Stomach (tissue), 9 donors: Measurements from ENCODE around the gene HNRNPLL. TPM values are rescaled to one million over a fixed set of nuclear protein-coding genes. Genes with fewer than 3 reads are reported as not detected.

Experiments
- DNase-seq, 2 donors: peaks; one replicate each; pipeline versions ENCODE4 v3.0.0 to v3.0.0-alpha.2; 2013 to 2019
- H3K27ac ChIP-seq, 5 donors: fragments of 200-600 bp in 4 of 5; sonication (generic) in 4 of 5; one replicate each; pipeline ENCODE4 v1.5.1; 2013 to 2019; ENCODE audit warnings: mild to moderate bottlenecking in 1 of 5, moderate library complexity in 1 of 5
- H3K27me3 ChIP-seq, 3 donors: fragments of 200-600 bp; sonication (generic); one replicate each; pipeline ENCODE4 v1.5.1; 2017 to 2019; ENCODE audit warnings: mixed run types in 1 of 3
- H3K36me3 ChIP-seq, 4 donors: fragments of 200-600 bp; sonication (generic); 1 replicate in 3 of 4; 2 replicates in 1 of 4; pipeline ENCODE4 v1.5.1; 2016 to 2019
- H3K4me1 ChIP-seq, 4 donors: fragments of 200-600 bp; sonication (generic); one replicate each; pipeline ENCODE4 v1.5.1; 2016 to 2019
- H3K4me3 ChIP-seq, 4 donors: fragments of 200-600 bp; sonication (generic) in 3 of 4; one replicate each; pipeline ENCODE4 v1.5.1; 2016 to 2019; ENCODE audit warnings: mild to moderate bottlenecking in 1 of 4
- H3K9me3 ChIP-seq, 4 donors: fragments of 200-600 bp; sonication (generic); one replicate each; pipeline ENCODE4 v1.5.1; 2016 to 2019
- CTCF ChIP-seq, 7 experiments: fragments of 450-650 bp in 4 of 7; fragments of 200-600 bp in 3 of 7; sonication (generic) in 3 of 7; IDR thresholded peaks; one replicate each; pipeline ENCODE4 v1.5.1; 2016 to 2019; ENCODE audit warnings: antibody characterized with exemption in 7 of 7, control low read depth in 2 of 7, mild to moderate bottlenecking in 1 of 7
- EP300 ChIP-seq: sonication (generic); formaldehyde crosslinking; IDR thresholded peaks from one replicate; pipeline ENCODE4 v1.6.1; 2017; ENCODE audit warnings: antibody characterized with exemption
- POLR2A ChIP-seq, 4 donors: fragments of 450-650 bp; IDR thresholded peaks; one replicate each; pipeline ENCODE4 v1.6.1; 2016; ENCODE audit warnings: antibody characterized with exemption in 4 of 4, control low read depth in 2 of 4, mild to moderate bottlenecking in 1 of 4, moderate library complexity in 1 of 4
- POLR2AphosphoS5 ChIP-seq, 3 donors: sonication (generic); formaldehyde crosslinking; IDR thresholded peaks; one replicate each; pipeline ENCODE4 v1.6.1; 2016; ENCODE audit warnings: antibody characterized with exemption in 3 of 3
- WGBS, 5 donors: extraction: QIAGEN DNeasy Blood & Tissue Kit in 3 of 5; methylation state at CpG; one replicate each; pipeline versions ENCODE4 v1.1.5 to v1.1.7; 2013 to 2018; 5-methylcytosine and 5-hydroxymethylcytosine counted together
- intact Hi-C: fragments of 100-400 bp; cut with DNase I; formaldehyde crosslinking; loops from one replicate; pipeline ENCODE4 v1.15.1; 2023; ENCODE audit warnings: low total_unique reads
- polyA plus RNA-seq, 3 donors: library from polyadenylated mRNA; stranded (reverse); fragments of 200-250 nt; gene quantifications; one replicate each; pipeline ENCODE4 v1.2.3, GENCODE V29; 2013
- total RNA-seq, 5 donors: library from RNA; depleted of rRNA; stranded (reverse); fragments of >200 nt; gene quantifications; one replicate each; pipeline versions ENCODE4 v1.1.0 to v1.2.3, GENCODE V29; 2014 to 2016
- donor health status: healthy with polysubstance abuse.
- donor health status: Bipolar disorder and iron deficiency.
- donor health status: healthy.

Gene HNRNPLL
- total and polyA plus RNA-seq, 8 donors: 12.2 to 97.9 (median 25.7) TPM

GRCh38 chr2:38601463-38602135 lies 1.1 kb downstream of the HNRNPLL start:
- TF ChIP-seq EP300: no peak
- TF ChIP-seq POLR2AphosphoS5 (IDR thresholded peaks at IDR 0.05): no peak
- TF ChIP-seq POLR2A (IDR thresholded peaks at IDR 0.05): no peak
- no peak for TF ChIP-seq CTCF (IDR thresholded peaks at IDR 0.05)
- Histone ChIP-seq H3K4me1 (peaks cover 33 to 65% (median 50%) of the 10 kb centered on the region in 4 donors), H3K9me3 (no peaks in the 10 kb centered on the region), H3K27me3 (no peaks in the 10 kb centered on the region), H3K4me3 (peak overlapping the region; percentile 70 to 86 (median 82)), H3K27ac (peak overlapping the region; percentile 97 to 99 (median 98)), H3K36me3 (no peaks in the 10 kb centered on the region)
- intact Hi-C loops: loop anchor here (10.0 kb wide), 1 partner anchor 73 kb away; no protein-coding TSS in a partner anchor
- WGBS, 5 donors: 0 to 1% (median 1%) methylated on average over 20 to 25 of the region's 25 CpGs
- peak in 1 of 2 donors; percentile 58 for DNase-seq

- no peak for DNase-seq
- peak overlapping the region in 4 of 5 donors; percentile 97 to 99 (median 98) for H3K27ac ChIP-seq
- H3K4me1 ChIP-seq: peaks cover 36 to 71% (median 54%) of the 10 kb centered on the region in 4 donors
- no peaks in the 10 kb centered on the region for H3K27me3 ChIP-seq
- TF ChIP-seq EP300 (no peak), POLR2AphosphoS5 (IDR thresholded peaks at IDR 0.05) (no peak), CTCF (IDR thresholded peaks at IDR 0.05) (no peak), POLR2A (IDR thresholded peaks at IDR 0.05) (no peak)
- H3K9me3 ChIP-seq: no peaks in the 10 kb centered on the region
- 5 to 9% (median 8%) methylated on average over 9 of the region's 9 CpGs for WGBS, 5 donors
- no peaks in the 10 kb centered on the region for H3K36me3 ChIP-seq
- H3K4me3 ChIP-seq: peak overlapping the region; percentile 70 to 86 (median 82)
- intact Hi-C loops: loop anchor here (10.0 kb wide), 1 partner anchor 74 kb away; no protein-coding TSS in a partner anchor
Measured at GRCh38 chr2:38600921-38601455, 1.7 kb downstream of the HNRNPLL start.

GRCh38 chr2:38600242-38600891 lies 2.4 kb downstream of the HNRNPLL start:
- Histone ChIP-seq H3K27me3 (no peaks in the 10 kb centered on the region), H3K4me1 (peaks cover 36 to 77% (median 55%) of the 10 kb centered on the region in 4 donors), H3K36me3 (no peaks in the 10 kb centered on the region), H3K27ac (peak overlapping the region in 4 of 5 donors; percentile 97 to 99 (median 98)), H3K4me3 (peak overlapping the region; percentile 70 to 86 (median 82)), H3K9me3 (no peaks in the 10 kb centered on the region)
- TF ChIP-seq POLR2AphosphoS5 (IDR thresholded peaks at IDR 0.05): no peak
- TF ChIP-seq EP300: no peak
- no peak for TF ChIP-seq CTCF (IDR thresholded peaks at IDR 0.05)
- no peak for TF ChIP-seq POLR2A (IDR thresholded peaks at IDR 0.05)
- DNase-seq: peak in 1 of 2 donors; percentile 53
- WGBS, 5 donors: 14 to 28% (median 22%) methylated on average over 15 of the region's 15 CpGs
- intact Hi-C loops: loop anchor here (10.0 kb wide), 1 partner anchor 74 kb away; no protein-coding TSS in a partner anchor

- H3K27me3 ChIP-seq: no peaks in the 10 kb centered on the region
- no peaks in the 10 kb centered on the region for H3K36me3 ChIP-seq
- H3K4me3 ChIP-seq: peak overlapping the region; percentile 70 to 86 (median 82)
- peak in 1 of 2 donors; percentile 41 for DNase-seq
- H3K27ac ChIP-seq: peak overlapping the region in 4 of 5 donors; percentile 97 to 99 (median 98)
- 3 to 18% (median 13%) methylated on average over 4 of the region's 4 CpGs for WGBS, 5 donors
- TF ChIP-seq EP300 (no peak), POLR2AphosphoS5 (IDR thresholded peaks at IDR 0.05) (no peak), CTCF (IDR thresholded peaks at IDR 0.05) (peak in 1 of 7 experiments; percentile 11)
- H3K9me3 ChIP-seq: no peaks in the 10 kb centered on the region
- intact Hi-C loops: loop anchor here (10.0 kb wide), 1 partner anchor 75 kb away; no protein-coding TSS in a partner anchor
- peaks cover 39 to 84% (median 57%) of the 10 kb centered on the region in 4 donors for H3K4me1 ChIP-seq
Measured at GRCh38 chr2:38599706-38600105, 3.0 kb downstream of the HNRNPLL start.
